DOHH2 (cell line): ENCODE results near the gene KRTAP4-7.

Experiments
- CTCF ChIP-seq: fragments of 200-600 bp; sonication (generic); IDR thresholded peaks from one replicate; pipeline ENCODE4 v1.5.1; 2014; ENCODE audit warnings: antibody characterized with exemption, mild to moderate bottlenecking, low read depth, low read length; ENCODE audit not compliant: poor library complexity, severe bottlenecking
- EZH2phosphoT487 ChIP-seq: fragments of 200-600 bp; sonication (generic); IDR thresholded peaks from 2 replicates; pipeline ENCODE4 v1.6.1; 2017; ENCODE audit warnings: borderline replicate concordance, mild to moderate bottlenecking, antibody characterized with exemption, low read length, moderate library complexity, mixed read lengths

DNA sequence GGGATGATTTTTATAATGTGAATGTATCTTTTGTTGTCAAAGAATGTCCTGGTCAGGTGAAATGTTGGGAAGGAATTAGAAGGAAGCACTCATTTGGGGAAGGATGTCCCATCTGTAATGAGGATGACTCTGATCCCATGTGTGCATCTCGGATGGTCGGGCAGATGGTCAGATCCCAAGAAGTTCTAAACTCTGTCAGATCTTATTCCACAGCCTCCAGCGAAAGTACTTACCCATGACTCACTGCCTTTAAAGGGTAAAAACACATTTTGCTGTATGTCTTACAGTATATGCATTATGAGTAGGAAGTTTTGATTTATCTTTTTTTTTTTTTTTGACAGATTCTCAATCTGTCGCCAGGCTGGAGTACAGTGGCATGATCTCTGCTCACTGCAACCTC is 34.8 kb downstream of the KRTAP4-7 start:
- TF ChIP-seq CTCF (no peak), EZH2phosphoT487 (no peak)
